ENCODE results near the gene RPF1.

- TF ChIP-seq CTCF (IDR thresholded peaks at IDR 0.05): no peak
- no peak for TF ChIP-seq POLR2A (IDR thresholded peaks at IDR 0.05)
These were observed 31.1 kb downstream of the RPF1 start for GRCh38 chr1:84510165-84510564.

Data from ovary (tissue), 3 donors.